Measurements from ENCODE around the gene L1CAM.

Gene L1CAM

DNA sequence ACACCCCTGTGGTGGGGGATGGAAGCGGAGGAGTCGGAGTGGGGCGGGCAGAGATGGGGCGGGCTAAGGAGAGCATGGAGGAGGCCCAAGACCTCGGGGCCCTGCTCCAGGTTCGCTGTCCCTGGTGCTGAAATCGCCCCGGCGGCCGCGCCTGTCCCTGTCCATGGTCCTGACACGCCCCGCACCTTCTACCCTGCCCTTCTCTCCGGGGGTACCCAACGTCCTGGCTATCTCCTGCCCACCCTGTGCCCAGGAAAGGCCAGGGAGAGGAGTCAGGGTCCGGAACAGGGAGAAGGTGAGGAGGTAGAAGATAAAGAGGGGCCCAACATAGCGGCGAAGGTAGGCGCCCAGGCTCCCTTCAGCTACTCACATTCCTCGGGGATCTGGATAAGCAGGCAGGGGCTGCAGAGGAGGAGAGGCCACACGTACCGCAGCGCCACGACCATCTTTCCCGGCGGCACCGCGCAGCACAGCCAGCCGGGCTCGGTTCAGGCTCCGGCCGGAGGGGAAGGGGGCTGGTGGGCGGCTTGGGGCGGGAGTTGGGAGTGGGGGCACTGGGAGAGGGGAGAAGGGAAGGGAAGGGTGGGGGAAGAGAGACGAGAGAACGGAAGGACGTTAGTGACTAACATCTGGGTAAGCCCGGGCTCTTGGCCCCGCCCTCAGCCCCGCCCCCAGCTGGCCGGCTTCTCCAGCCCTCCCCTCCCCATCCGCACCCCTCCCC, 10.4 kb downstream of the L1CAM start:
- peak; percentile 58 for DNase-seq (ENCODE audit: low read depth)

DNA sequence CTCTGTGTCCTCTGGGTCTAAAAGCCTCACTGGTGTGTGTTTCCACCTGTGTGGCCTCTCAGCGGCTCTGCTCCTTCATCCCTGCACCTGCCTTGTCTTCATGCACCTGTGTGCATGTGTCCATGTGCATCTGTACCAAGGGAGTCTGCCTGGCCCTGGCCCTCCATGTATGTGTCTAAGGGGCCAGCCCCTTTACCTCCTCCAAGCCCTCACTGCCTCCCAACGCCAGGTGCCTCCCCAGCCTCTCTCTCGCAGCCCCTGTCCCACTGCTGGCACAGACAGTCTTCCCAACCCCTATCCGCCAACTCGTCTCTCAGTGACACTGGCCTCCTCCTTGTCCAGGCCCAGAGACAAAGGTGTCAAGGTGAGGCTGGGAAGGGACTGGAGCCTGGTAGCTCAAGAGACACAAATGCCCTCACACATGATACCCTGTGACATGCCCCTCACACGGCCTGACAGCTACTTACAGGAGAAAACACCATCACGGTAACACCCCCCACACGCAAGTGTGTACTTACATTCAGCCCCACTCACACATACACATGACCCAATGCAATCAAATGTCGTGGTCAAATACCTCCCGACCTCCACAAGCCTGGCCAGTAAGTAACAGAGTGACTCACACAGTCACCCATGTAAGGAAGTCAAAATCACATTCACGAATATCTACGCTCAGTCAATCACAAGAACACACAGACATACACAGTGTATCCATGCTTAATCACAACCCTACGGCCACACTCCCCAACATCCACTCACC, 11.4 kb downstream of the L1CAM start:
- no peak for DNase-seq (ENCODE audit: low read depth)

DNA sequence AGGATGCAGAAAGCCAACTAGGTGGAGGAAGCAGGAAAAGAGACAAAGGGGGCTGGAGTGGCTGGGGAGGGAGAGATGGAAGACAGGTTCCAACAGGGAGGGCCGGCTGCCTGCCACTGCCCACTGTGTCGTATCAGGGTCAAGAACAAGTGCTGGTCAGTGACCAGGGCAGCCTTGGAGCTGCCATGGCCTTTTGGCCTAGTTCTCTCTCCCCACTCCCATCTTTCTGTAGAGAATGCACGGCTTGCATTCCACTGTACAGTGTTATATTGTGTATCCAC, 11.9 kb downstream of the L1CAM start:
- no peak for DNase-seq (ENCODE audit: low read depth)

DNA sequence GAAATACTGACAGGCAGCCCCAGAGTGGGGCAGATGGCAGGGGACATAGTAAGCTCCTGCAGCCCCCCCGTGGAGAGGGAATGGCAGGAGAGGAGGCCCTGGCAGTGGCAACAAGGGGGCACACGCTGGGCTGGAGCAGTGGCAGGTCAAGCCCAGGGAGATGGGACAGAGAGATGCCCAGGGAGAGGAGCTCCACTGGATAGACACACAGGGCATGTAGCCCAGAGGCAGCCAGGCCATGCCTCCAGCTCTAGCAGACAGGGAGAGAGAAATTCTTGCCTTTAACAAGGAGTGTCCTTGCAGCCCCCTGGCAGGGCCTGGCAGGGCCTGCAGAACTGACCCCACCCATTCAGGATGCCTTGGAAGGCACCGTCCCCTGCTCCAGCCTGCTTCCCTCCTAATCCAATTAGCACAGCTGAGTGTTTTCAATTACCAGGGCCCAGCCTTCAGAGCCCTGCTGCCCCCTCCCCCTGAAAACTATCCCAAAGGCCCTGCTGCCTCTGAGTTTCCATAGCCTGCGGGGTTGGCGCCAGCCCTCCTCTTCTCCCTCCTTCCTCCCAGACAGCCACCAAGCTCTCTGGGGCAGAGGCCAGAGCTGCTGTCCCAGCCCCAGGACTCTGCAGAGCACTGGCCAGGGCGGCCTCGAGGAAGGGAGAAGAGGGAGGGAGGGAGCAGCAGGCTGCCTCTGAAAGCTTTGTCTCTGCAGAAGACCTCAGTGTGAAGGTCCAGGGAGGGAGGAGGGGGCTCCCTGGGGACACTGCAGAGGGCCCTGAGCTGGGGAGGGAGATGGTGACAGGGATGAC, 12.5 kb downstream of the L1CAM start:
- DNase-seq (ENCODE audit: low read depth): no peak

DNA sequence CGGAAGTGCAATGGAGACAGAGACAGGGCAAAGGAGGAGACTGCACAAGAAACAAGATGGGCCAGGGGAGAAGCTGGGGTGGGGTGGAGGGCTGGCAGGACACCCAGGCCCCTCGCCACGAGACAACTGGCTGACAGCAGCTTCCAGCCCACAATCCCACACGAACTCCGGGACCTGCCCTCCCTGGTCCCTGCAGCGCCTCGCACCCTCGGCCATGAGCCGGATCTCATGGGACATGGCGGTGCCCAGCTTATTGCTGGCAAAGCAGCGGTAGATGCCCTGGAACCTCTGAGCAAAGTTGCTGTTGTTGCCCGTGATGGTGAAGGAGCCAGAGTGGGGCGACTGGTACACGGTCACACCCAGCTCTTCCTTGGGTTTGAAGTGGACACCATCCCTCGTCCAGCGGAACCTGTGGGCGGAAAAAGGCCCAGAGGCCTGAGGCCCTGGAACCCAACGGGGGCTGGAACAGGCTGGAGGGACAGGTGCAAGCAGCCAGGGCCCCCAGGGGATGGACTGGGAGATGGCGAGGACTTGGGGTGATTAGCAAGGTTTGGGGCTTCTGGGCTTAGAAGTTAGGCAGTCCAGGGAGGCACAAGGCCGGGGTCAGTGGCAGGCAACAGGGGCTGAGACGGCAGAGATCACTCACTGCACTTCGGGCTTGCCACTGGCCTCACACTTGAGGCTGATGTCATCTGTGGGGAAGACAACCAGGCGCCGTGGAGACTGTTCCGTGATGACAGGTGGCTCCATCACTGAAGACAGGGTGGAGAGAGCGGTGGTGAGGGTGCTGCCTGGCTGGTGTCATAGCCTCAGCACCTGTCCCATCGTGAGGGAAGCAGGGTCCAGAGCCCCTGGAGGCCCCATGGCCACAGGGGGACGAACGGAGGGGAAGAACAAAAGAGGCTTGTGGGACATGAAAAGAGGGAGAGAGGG, 13.8 kb downstream of the L1CAM start:
- DNase-seq (ENCODE audit: low read depth): no peak

DNA sequence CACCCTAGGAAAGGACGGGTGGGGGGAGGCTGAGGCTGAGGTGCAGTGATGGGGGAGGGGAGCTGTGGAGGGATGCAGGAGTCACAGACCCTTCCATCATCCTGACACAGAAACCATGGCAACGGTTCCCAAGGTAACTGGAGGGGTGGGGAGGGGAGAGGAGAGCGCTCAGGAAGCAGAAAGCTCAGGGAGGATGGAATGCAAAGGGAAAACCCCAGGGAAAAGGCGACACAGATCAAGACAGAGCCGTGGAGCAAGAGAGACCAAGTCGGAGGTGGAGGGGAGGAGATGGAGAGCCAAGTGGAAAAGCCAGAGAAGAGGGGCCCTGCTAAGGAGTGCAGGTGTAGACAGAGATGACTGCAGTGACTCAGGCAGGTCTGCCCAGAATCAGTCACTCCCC, 14.5 kb downstream of the L1CAM start:
- no peak for DNase-seq (ENCODE audit: low read depth)

DNA sequence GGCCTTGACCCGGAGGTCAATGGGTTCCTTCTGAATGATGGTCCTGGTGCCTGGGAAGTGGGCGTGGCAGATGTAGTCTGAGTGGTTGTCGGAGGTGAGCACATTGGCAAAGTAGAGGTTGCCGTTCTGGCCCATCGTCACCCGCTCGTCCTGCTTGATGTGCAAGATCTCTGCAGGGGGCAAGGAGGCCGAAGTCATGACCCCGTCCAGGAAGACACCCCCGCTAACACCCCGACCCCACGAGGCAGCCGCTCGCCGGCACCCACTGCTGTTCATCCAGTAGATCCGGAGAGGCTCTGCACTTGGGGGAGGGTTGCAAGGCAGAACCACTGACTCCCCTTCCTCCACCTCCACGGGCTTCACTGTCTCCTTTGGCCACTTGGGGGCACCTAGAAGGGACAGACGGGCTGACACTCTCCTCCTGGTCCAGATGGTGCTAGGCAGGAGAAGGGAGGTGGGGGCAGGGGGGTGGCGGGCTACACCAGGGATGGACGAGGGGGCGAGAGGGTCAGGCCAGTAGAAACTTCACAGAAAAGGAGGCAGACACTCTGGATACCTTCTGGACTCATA, 15.1 kb downstream of the L1CAM start:
- DNase-seq (ENCODE audit: low read depth): no peak

DNA sequence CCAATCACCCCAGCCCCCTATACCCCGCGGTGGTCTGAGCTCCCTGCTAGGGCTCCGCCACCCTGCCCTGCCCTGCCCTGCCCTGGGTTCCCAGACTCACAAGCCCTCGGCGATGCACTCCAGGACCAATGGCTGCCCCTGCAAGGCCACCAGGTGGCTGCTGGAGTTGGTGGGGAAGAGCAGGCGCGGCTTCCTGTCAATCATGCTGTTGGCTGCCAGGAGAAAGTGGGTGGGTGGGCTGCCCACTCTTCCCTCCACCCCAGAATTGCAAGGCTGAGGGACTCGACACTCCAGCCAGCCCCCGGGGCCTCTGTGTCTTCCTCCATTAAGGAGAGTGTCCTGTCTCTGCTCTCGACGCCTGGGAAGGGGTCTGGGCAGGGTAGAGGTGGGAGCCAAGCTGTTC, 15.7 kb downstream of the L1CAM start:
- DNase-seq (ENCODE audit: low read depth): no peak

DNA sequence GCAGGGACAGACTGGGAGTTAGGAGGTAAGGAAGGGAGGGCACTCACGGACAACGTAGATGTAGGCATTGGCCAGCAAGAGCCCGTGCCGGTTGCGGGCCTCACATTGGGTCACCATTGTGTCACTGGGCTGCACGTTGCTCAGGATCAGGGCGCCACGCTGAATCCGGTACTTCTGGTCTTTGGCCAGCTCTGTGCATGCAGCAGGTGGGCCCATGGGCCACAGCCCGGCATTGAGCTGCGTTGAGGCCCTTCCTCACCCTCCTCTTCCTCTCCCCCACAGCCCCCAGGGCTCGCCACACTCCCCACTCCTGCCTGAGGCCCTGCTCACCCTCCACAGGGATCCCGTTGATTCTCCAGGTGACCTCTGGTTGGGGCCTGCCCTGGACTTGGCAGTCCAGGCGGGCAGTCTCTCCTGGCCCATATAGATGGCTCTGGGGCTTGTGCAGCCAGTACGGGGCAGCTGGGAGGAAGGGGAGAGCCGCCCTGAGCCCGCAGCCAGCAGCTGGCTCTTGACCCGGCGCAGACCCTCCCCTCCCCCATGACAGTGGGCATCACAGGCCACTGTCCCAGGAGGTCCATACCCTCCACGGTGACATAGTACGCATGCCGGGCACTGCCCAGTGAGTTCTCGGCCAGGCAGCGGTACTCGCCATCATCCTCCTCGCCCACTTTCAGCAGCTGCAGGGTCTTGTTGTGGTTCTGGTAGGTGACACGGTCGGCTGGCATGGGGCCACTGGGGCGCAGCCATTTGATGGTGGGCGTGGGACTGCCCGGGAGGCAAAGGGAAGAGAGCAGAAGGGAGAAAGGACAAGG, 16.3 kb downstream of the L1CAM start:
- DNase-seq (ENCODE audit: low read depth): no peak

DNA sequence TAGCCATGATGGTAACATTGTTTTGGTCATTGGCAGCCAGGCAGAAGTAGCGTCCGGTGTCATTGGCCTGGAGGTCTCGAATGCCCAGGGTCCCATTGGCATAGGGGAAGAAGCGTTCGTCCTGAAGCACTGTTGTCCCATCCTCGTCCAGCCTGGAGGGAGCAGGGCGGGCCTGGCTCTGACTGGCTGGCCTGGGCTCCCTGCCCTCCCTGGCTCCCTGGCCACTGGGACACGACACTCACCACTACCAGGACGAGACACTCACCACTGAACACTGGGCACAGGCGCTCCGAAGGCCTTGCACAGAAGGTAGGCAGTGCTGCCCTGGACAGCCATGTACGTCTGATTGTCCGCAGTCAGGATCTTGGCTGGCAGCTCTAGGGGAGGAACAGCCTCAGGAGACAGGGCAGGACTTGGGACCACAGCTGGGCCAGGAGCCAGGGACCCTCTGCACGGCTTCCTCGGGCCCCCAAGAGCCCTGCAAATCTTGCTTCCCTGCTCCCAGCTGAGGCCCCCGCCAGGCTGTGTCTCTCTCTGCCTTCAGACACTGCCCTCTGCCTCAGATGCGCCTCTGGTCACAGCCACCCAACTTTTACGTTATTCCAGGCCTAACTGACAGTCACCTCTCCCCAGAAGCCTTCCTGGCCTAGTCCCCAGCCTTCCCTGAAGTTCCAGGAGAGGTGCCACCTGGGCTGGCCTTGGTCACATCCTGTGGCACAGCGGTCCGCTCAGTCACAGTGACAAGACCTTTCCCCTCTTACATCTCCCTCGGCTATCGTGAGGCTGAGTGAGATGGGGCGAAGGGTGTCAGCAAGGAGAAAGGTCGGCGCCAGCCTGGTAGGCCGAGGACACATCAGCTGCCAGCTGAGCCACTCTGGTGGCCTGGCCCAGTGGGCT, 17.1 kb downstream of the L1CAM start:
- no peak for DNase-seq (ENCODE audit: low read depth)

DNA sequence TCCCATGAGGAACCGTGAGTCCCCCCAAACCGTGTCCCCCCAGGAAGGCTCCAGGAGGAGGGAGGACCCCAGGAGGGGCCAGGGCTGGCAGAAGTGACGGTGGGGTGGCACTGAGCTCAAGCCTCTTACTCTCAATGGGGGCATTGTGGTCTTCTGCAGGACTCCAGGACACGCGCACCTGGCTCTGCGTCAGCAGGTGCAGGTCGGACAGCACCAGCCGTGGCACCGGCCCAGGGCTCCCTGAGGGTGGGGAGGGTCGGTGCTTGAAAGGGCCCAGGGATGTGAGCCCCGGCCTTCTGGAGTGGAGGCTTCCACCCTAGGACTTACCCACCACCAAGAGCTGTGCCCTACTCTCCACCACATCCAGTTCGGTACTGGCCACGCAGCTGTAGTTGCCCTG, 18.3 kb downstream of the L1CAM start:
- DNase-seq (ENCODE audit: low read depth): no peak

DNA sequence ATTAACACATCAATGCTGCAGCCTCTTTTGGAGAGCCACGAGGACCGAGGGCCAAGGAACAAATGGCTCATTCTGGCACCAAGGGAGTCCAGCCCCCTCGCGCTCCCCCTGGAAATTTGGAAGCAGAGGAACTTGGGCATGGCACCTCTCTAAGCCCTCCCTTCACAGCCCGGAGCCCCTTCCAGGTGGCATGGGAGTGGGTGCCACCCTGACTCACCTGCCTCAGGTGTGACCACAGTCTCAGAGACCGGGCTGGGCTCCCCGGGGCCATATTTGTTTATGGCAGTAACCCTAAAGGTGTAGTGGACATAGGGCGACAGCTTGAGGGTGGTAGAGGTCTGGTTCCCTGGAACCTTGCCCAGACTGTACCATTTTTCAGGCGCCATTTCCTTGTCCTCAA, 18.8 kb downstream of the L1CAM start:
- no peak for DNase-seq (ENCODE audit: low read depth)

DNA sequence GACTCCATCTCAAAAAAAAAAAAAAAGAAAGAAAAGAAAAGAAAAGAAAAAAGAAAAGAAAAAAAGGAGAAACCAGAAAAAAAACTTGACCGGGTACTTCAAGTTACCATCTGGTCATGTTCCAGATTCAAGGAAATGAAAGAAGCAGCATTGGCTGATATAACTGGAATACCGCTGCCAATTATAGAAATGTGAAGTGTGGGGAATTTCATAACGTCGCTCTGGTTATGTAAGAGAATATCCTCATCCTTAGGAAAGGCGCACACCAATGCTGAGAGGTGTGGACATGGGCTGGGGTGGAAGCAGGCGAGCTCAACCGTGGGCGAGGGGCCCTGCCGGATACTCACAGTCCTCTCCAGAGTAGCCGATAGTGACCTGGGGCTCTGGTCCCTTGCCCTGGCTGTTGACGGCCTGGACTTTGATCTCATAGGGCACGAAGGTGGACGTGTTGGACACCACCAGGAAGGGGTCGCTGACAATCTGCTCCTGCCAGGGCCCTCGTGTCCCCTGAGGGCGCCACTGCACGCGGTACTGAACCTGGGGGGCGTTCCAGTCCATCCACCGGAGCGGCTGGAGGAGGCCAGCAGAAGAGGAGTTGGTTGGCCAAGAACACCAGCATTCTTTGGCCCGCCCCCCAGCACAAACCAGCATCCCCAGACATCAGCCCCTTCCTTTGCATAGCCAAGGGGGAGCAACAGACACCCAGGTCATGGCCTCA, 19.5 kb downstream of the L1CAM start:
- DNase-seq (ENCODE audit: low read depth): no peak

DNA sequence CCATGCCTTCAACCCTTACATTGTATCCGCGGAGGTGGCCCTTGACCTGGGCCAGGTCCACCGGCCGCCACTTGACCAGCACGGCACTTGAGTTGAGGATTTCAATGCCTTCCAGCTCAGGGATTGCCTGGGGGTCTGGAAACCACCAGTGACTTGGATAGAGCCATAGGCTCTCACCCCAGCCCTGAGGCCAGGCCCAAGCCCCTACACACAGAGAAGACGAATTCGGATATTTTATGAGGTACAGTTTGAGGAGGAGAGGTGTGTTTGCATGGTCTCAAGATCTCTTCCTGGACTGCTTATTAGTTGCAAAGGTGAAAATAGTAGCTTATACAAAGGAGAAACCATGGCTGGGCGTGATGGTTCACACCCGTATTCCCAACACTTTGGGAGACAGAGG, 20.3 kb downstream of the L1CAM start:
- DNase-seq (ENCODE audit: low read depth): no peak

DNA sequence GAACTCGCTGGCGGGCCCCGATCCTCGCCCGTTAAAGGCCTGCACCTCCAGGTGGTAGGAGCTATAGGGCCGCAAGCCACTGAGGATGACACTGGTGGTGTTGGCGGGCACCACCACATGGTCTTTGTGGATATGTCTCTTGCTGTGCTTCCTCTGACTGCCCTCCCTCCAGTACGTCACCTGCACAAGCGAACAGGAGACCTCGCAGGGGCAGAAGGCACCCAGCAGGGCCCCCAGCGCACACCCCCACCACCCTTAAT, 20.7 kb downstream of the L1CAM start:
- DNase-seq (ENCODE audit: low read depth): no peak

DNA sequence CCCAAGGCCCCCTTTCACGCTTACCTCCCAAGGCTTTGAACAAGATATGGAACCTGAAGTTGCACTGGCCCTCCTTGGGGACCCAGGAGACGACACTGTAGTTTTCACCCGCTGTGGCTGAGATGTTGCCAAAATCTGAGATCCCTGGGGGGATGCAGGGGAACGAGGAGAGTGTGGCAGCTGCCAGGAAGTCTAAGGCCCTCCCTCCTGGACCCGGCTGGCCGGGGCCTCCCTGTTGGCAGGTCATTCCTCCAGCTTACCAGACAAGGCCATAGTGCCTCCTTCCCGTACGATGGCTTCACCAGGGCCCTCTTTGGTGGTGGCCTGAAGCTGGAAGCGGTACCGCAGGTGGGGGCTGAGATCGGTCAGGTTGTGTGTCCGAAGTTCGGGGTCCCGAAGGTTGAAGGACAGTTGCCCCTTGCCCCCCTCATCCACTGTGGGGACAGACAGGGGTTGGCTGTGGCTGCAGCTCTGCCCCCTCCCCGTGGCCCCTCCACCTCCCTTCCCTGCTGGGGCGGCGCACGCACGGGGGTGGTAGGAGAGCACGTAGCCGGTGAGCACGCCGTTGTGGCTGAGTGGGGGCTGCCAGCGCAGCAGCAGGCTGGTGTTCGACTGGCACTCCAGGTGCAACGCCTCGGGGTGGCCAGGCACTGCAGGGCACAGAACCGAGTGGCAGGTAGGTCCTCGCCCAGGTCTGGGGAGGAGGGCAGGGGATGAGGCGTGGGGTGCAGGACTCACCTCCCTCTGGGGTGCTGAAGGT, 21.2 kb downstream of the L1CAM start:
- no peak for DNase-seq (ENCODE audit: low read depth)

DNA sequence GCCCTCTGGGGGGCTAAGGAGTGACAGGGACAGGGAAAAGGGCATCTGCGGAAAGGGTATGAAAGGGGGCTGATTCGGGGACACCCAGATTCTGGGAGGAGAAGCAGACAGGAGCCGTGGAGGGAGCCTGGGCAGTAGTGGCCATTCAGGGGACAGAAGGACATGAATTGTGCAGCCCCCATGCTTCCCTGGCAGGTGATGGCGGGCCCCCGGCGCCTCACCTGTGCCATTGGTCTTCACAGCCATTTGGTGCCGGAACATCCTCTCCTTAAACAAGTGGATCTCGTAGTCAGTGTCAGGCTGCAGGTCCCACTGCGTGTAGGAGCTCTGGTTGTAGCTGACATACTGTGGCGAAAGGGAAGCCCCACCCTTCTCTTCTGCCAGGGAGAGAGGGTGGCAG, 21.9 kb downstream of the L1CAM start:
- DNase-seq (ENCODE audit: low read depth): no peak

DNA sequence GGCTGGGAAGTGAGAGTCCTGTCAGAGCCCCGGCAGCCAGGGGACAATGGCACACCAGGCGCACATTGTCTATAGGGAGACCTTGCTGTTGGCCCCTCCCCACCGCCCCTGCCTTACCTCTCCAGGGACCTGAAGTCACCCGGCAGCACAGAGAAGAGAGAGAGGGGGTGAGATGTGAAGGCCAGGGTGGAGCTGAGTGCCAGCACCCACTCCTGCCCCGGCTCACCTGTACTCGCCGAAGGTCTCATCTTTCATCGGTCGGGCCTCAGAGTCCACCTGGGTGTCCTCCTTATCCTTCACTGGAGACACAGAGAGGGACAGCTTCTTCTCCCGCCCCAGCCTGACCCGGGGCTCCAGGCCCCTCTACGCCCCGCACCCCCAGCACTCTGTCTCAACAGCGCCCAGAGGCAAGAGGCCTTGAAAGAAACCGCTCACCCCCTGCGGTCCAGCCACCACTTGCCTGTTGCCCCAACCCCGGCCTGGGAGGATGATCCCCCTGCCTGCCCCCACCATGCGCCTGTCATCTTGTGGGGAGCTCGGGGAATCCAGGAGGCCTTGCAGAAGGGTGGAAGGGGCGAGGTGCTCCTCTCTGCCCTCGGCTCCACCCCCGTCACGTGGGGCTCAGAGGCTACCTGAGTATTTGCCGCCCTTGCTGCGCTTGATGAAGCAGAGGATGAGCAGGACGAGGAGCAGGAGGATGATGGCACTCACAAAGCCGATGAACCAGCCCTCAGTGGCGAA, 22.6 kb downstream of the L1CAM start:
- DNase-seq (ENCODE audit: low read depth): no peak
